A673 (cell line): ENCODE results near the gene GPD2.

ENCODE experiments used
- CTCF ChIP-seq: fragments of 300-800, 200-600 bp; sonication (generic); conservative IDR thresholded peaks from 2 replicates; pipeline ENCODE4 v1.5.1; 2017; ENCODE audit warnings: low read depth, mild to moderate bottlenecking, antibody characterized with exemption, low read length, moderate library complexity, mixed read lengths
- EZH2 ChIP-seq: fragments of 200-600 bp; sonication (generic); IDR thresholded peaks from 2 replicates; pipeline ENCODE4 v1.6.1; 2017; ENCODE audit warnings: borderline replicate concordance, low read depth, mild to moderate bottlenecking, mixed read lengths, antibody characterized with exemption, low read length; ENCODE audit not compliant: poor library complexity, severe bottlenecking

GRCh38 chr2:156486614-156487013 is 50.4 kb downstream of the GPD2 start:
- TF ChIP-seq CTCF: no peak
- no peak for TF ChIP-seq EZH2
